Loucy (cell line): Measurements from ENCODE around the gene PRKN.

Experiments used
- H2AFZ ChIP-seq: fragments of 200-600 bp; sonication (generic); 2 replicates; pipeline ENCODE4 v1.6.0; 2016; ENCODE audit warnings: antibody characterized with exemption, mild to moderate bottlenecking, low read length, moderate library complexity
- H3F3A ChIP-seq: fragments of 200-600 bp; 2 replicates; pipeline ENCODE4 v1.6.0; 2016; ENCODE audit warnings: antibody characterized with exemption, low read depth, mild to moderate bottlenecking
- H3K27me3 ChIP-seq: fragments of 200-600 bp; sonication (generic); 2 replicates; pipeline ENCODE4 v1.6.1; 2014; ENCODE audit warnings: low read length, mild to moderate bottlenecking; ENCODE audit not compliant: insufficient read depth, poor library complexity, severe bottlenecking
- H3K36me3 ChIP-seq: fragments of 200-600 bp; sonication (generic); 2 replicates; pipeline ENCODE4 v1.6.1; 2016; ENCODE audit warnings: low read length; ENCODE audit not compliant: insufficient read depth
- H3K4me1 ChIP-seq: fragments of 200-600 bp; sonication (generic); 2 replicates; pipeline ENCODE4 v1.5.1; 2014; ENCODE audit warnings: low read length, mild to moderate bottlenecking; ENCODE audit not compliant: insufficient read depth, poor library complexity, severe bottlenecking
- H3K4me2 ChIP-seq: fragments of 200-600 bp; sonication (generic); 2 replicates; pipeline ENCODE4 v1.6.0; 2014; ENCODE audit warnings: antibody characterized with exemption, low read length, low read depth, mild to moderate bottlenecking; ENCODE audit not compliant: poor library complexity, severe bottlenecking
- H3K4me3 ChIP-seq: fragments of 200-600 bp; sonication (generic); 2 replicates; pipeline ENCODE4 v1.5.1; 2014; ENCODE audit warnings: low read length, mild to moderate bottlenecking, mixed read lengths; ENCODE audit not compliant: poor library complexity, severe bottlenecking
- H3K79me2 ChIP-seq: fragments of 200-600 bp; sonication (generic); 2 replicates; pipeline ENCODE4 v1.6.1; 2014; ENCODE audit warnings: low read length; ENCODE audit not compliant: insufficient read depth
- H3K9ac ChIP-seq: fragments of 200-600 bp; sonication (generic); 2 replicates; pipeline ENCODE4 v1.6.0; 2014; ENCODE audit warnings: mild to moderate bottlenecking, low read depth, low read length, moderate library complexity; ENCODE audit not compliant: poor library complexity, severe bottlenecking
- H3K9me2 ChIP-seq: fragments of 200-600 bp; sonication (generic); replicated peaks from 2 replicates; pipeline ENCODE4 v1.6.1; 2016; ENCODE audit warnings: low read depth, low read length, mixed read lengths
- H3K9me3 ChIP-seq: fragments of 200-600 bp; sonication (generic); 2 replicates; pipeline ENCODE4 v1.6.1; 2014; ENCODE audit warnings: mild to moderate bottlenecking, antibody characterized with exemption, low read length, low read depth; ENCODE audit not compliant: insufficient read depth
- H4K20me1 ChIP-seq: fragments of 200-600 bp; sonication (generic); 2 replicates; pipeline ENCODE4 v1.6.0; 2014; ENCODE audit warnings: antibody characterized with exemption, low read length, mild to moderate bottlenecking; ENCODE audit not compliant: insufficient read depth, poor library complexity, severe bottlenecking
- CTCF ChIP-seq: fragments of 200-600 bp; sonication (generic); conservative IDR thresholded peaks from 2 replicates; pipeline ENCODE4 v1.5.1; 2014; ENCODE audit warnings: mild to moderate bottlenecking, antibody characterized with exemption, low read length
- EZH2phosphoT487 ChIP-seq: fragments of 200-600 bp; IDR thresholded peaks from 2 replicates; pipeline ENCODE4 v1.6.1; 2018; ENCODE audit warnings: antibody characterized with exemption, mild to moderate bottlenecking, moderate library complexity, borderline replicate concordance

Gene PRKN

DNA sequence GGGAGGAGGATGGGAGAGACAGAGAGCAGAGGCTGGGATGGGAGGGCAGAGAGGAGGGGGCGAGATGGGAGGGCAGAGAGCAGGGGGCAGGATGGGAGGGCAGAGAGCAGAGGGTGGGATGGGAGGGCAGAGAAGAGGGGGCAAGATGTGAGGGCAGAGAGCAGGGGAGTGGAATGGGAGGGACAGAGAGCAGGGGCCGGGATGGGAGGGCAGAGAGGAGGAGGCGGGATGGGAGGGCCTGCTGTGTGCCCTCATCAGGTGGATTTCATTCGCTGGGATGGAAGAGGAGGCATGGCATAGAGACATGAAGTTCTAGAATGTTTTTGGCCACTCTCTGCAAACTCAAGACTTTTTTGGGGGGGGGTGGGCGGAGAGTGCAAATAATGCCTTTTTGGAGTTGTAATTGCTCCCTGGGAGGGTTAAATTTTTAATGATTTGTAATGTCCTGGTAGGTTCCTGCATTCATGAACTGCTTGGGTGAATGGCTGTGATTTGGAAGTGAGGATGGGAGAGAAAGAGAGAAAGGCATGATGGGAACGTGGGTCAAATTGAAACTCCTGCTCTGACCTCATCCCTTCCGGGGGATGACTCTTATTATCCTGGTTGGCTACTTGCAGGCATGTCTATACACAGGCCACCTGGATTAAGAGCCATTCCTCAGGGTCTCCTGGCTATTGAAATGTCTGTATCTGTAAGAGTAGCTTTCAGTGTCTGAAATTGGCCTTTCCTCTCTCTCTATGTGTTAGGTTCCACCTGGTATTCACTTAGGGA lies 1291.3 kb downstream of the PRKN start:
- no peak for TF ChIP-seq EZH2phosphoT487
- no peak for TF ChIP-seq CTCF
- no peaks in the 10 kb centered on the region for H3K4me1 ChIP-seq
- no peaks in the 10 kb centered on the region for H3K36me3 ChIP-seq
- no peaks in the 10 kb centered on the region for H3K79me2 ChIP-seq
- H3K27me3 ChIP-seq = no peaks in the 10 kb centered on the region
- H3K4me3 ChIP-seq = no peak overlapping the region
- H3K4me2 ChIP-seq = no peak overlapping the region
- no peaks in the 10 kb centered on the region for H3K9me2 ChIP-seq
- no peaks in the 10 kb centered on the region for H3K9me3 ChIP-seq
- H3F3A ChIP-seq = no peaks in the 10 kb centered on the region
- H2AFZ ChIP-seq = no peak overlapping the region
- no peak overlapping the region for H3K9ac ChIP-seq
- H4K20me1 ChIP-seq = no peaks in the 10 kb centered on the region

GRCh38 chr6:161435748-161436070 lies 1291.9 kb downstream of the PRKN start:
- H3F3A ChIP-seq = no peaks in the 10 kb centered on the region
- H3K4me2 ChIP-seq = no peak overlapping the region
- H3K4me3 ChIP-seq = no peak overlapping the region
- H4K20me1 ChIP-seq = no peaks in the 10 kb centered on the region
- no peaks in the 10 kb centered on the region for H3K79me2 ChIP-seq
- no peaks in the 10 kb centered on the region for H3K9me2 ChIP-seq
- H3K4me1 ChIP-seq = no peaks in the 10 kb centered on the region
- H3K36me3 ChIP-seq = no peaks in the 10 kb centered on the region
- no peak overlapping the region for H3K9ac ChIP-seq
- no peaks in the 10 kb centered on the region for H3K9me3 ChIP-seq
- TF ChIP-seq CTCF (no peak), EZH2phosphoT487 (no peak)
- H2AFZ ChIP-seq = no peak overlapping the region
- H3K27me3 ChIP-seq = no peaks in the 10 kb centered on the region

GRCh38 chr6:161434921-161435747 lies 1292.4 kb downstream of the PRKN start:
- Histone ChIP-seq H3K9ac (no peak overlapping the region), H3K9me3 (no peaks in the 10 kb centered on the region), H4K20me1 (no peaks in the 10 kb centered on the region), H3K4me2 (no peak overlapping the region), H2AFZ (no peak overlapping the region), H3K9me2 (no peaks in the 10 kb centered on the region), H3K79me2 (no peaks in the 10 kb centered on the region), H3K4me3 (no peak overlapping the region), H3K27me3 (no peaks in the 10 kb centered on the region), H3K4me1 (no peaks in the 10 kb centered on the region), H3F3A (no peaks in the 10 kb centered on the region), H3K36me3 (no peaks in the 10 kb centered on the region)
- TF ChIP-seq CTCF (no peak), EZH2phosphoT487 (no peak)
